HEK293T (cell line): ENCODE measurements around the gene SCAANT1.
A peak's percentile ranks its signal among the peaks of the same experiment; 100 is the strongest.

Experiments
- CTCF ChIA-PET: fragments of 350-600 bp; formaldehyde crosslinking; extraction: SDS; loops from one replicate; lab custom pipeline; 2021; ENCODE audit warnings: antibody characterized with exemption, inconsistent platforms; lab: Yijun Ruan, JAX
- POLR2A ChIA-PET: fragments of 350-600 bp; formaldehyde crosslinking; extraction: SDS; loops from one replicate; lab custom pipeline; 2020; ENCODE audit warnings: antibody characterized with exemption, inconsistent platforms; lab: Yijun Ruan, JAX
- DNase-seq: peaks from one replicate; pipeline ENCODE4 v3.0.0; 2012; ENCODE audit warnings: mixed read lengths; ENCODE audit errors: extremely low spot score
- ARNT ChIP-seq: fragments of 450-650 bp; IDR thresholded peaks from 2 replicates; pipeline ENCODE4 v1.6.1; 2017; ENCODE audit warnings: mild to moderate bottlenecking
- BHLHE40 ChIP-seq: fragments of 450-650 bp; IDR thresholded peaks from 2 replicates; pipeline ENCODE4 v1.6.1; 2016; ENCODE audit warnings: mild to moderate bottlenecking, moderate library complexity, borderline replicate concordance
- CTBP1 ChIP-seq: fragments of 450-650 bp; IDR thresholded peaks from 2 replicates; pipeline ENCODE4 v1.6.1; 2016; ENCODE audit warnings: borderline replicate concordance
- ELF4 ChIP-seq: fragments of 450-650 bp; IDR thresholded peaks from 2 replicates; pipeline ENCODE4 v1.6.1; 2017; ENCODE audit warnings: antibody characterized with exemption
- FOXA1 ChIP-seq: fragments of 450-650 bp; IDR thresholded peaks from 2 replicates; pipeline ENCODE4 v1.6.1; 2016; ENCODE audit warnings: mild to moderate bottlenecking
- FOXK2 ChIP-seq: fragments of 450-650 bp; IDR thresholded peaks from 2 replicates; pipeline ENCODE4 v1.6.1; 2016; ENCODE audit warnings: mild to moderate bottlenecking
- FOXM1 ChIP-seq: fragments of 450-650 bp; IDR thresholded peaks from 2 replicates; pipeline ENCODE4 v1.6.1; 2017; ENCODE audit warnings: mild to moderate bottlenecking, borderline replicate concordance
- HDGF ChIP-seq: fragments of 450-650 bp; IDR thresholded peaks from 2 replicates; pipeline ENCODE4 v1.6.1; 2017; ENCODE audit warnings: antibody characterized with exemption, borderline replicate concordance
- L3MBTL2 ChIP-seq: fragments of 450-650 bp; conservative IDR thresholded peaks from 2 replicates; pipeline ENCODE4 v1.6.1; 2016; ENCODE audit warnings: mild to moderate bottlenecking
- LEF1 ChIP-seq: fragments of 450-650 bp; IDR thresholded peaks from 2 replicates; pipeline ENCODE4 v1.6.1; 2017; ENCODE audit warnings: mild to moderate bottlenecking, borderline replicate concordance
- NFRKB ChIP-seq: fragments of 450-650 bp; IDR thresholded peaks from 2 replicates; pipeline ENCODE4 v1.6.1; 2016; ENCODE audit warnings: mild to moderate bottlenecking, moderate library complexity
- SP1 ChIP-seq: fragments of 450-650 bp; IDR thresholded peaks from 2 replicates; pipeline ENCODE4 v1.6.1; 2017
- SUZ12 ChIP-seq: fragments of 450-650 bp; IDR thresholded peaks from 2 replicates; pipeline ENCODE4 v1.6.1; 2016; ENCODE audit warnings: mild to moderate bottlenecking
- TARDBP ChIP-seq: fragments of 450-650 bp; IDR thresholded peaks from 2 replicates; pipeline ENCODE4 v1.6.1; 2016
- ZNF384 ChIP-seq: fragments of 450-650 bp; IDR thresholded peaks from 2 replicates; pipeline ENCODE4 v1.6.1; 2016
- TF ChIP-seq, protein P1 (sequence below): fragments of 450-650 bp; IDR thresholded peaks from 2 replicates; pipeline ENCODE4 v1.6.1; 2016

SCAANT1 gene

DNA sequence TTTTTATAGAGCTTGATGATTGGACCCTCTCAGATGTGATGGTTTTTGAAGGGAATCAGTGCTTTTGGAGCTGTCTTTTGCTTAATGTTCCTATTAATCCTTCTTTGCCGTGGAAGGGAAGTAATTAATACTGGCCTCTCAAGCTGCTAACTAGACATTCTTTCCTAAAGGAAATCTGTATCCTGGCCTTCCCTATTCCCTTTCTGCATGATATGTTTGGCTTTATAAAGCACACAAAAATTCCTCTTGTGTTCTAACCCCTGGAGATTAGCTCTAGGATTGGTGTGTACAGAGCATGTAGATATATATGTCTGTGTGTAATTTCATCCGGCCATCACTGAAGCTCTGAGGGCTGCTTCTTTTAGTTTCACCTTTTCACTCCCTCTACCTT lies 41.6 kb downstream of the SCAANT1 start:
- DNase-seq: no peak
- CTCF ChIA-PET: no interaction called here
- POLR2A ChIA-PET: interaction anchor here (1.6 kb wide), 1 partner anchor 41 kb away, joined by 5 read pairs; the partner anchor contains the start of gene SCAANT1
- TF ChIP-seq TARDBP (no peak), ELF4 (no peak), FOXA1 (no peak)

DNA sequence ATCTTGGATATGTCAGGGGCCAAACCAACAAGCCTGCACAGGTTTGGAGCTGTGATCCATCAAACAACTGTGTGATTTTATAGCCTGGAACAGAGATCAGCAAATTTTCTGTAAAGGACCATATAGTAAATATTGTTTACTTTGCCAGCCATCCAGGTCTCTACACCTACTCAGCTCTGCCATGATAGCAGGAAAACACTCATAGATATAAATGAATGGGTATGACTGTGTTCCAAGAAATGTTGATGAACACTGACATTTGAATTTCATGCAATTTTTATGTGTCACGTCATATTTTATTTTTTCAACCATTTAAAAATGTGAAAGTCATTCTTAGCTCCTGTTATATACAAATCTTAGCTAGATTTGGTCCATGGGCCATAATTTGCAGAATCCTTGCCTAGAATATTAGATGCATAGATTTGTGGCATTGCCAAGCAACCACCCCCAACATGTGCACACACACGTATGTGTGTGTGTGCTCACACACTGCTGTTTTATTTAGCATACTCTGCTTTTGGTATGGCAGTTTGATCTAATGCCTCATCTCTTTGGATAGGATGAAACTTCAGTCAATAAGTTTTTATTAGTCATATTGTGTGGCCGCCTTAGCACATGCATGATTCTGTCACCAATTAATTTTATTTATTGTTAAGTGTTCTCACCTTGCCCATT lies 42.1 kb downstream of the SCAANT1 start:
- CTCF ChIA-PET: no interaction called here
- TF ChIP-seq BHLHE40 (no peak), SP1 (no peak), CTBP1 (no peak), ELF4 (no peak), NFRKB (no peak), FOXA1 (no peak), LEF1 (no peak), ARNT (no peak), TARDBP (no peak), HDGF (no peak), FOXM1 (no peak), SUZ12 (no peak)
- TF ChIP-seq, protein P1, sequence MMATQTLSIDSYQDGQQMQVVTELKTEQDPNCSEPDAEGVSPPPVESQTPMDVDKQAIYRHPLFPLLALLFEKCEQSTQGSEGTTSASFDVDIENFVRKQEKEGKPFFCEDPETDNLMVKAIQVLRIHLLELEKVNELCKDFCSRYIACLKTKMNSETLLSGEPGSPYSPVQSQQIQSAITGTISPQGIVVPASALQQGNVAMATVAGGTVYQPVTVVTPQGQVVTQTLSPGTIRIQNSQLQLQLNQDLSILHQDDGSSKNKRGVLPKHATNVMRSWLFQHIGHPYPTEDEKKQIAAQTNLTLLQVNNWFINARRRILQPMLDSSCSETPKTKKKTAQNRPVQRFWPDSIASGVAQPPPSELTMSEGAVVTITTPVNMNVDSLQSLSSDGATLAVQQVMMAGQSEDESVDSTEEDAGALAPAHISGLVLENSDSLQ: no peak
- POLR2A ChIA-PET: interaction anchor here (1.6 kb wide), 1 partner anchor 42 kb away, joined by 5 read pairs; the partner anchor contains the start of gene SCAANT1
- no peak for DNase-seq

DNA sequence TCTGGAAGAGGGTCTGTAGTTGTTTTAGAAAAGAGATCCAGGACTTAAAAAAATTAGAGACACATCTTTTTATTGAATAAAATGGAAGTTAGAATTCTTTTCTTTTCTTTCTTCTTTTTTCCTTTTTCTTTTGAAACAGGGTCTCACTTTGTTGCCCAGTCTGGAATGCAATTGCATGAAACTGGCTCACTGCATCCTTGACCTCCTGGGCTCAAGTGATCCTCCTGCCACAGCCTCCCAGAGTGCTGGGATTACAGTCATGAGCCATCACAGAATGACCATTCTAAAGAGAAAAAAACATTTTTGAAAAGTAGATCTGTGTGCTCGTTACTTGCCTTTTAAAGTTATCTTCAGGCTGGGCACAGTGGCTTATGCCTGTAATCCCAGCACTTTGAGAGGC lies 45.0 kb downstream of the SCAANT1 start:
- POLR2A ChIA-PET: no interaction called here
- DNase-seq: no peak
- TF ChIP-seq L3MBTL2 (no peak), FOXK2 (no peak), CTBP1 (no peak), HDGF (no peak), FOXM1 (no peak), SUZ12 (no peak), LEF1 (no peak), FOXA1 (no peak), ELF4 (no peak), ZNF384 (no peak), ARNT (no peak), NFRKB (no peak), TARDBP (no peak), BHLHE40 (no peak), SP1 (no peak)
- TF ChIP-seq, protein P1: no peak
- CTCF ChIA-PET: no interaction called here

DNA sequence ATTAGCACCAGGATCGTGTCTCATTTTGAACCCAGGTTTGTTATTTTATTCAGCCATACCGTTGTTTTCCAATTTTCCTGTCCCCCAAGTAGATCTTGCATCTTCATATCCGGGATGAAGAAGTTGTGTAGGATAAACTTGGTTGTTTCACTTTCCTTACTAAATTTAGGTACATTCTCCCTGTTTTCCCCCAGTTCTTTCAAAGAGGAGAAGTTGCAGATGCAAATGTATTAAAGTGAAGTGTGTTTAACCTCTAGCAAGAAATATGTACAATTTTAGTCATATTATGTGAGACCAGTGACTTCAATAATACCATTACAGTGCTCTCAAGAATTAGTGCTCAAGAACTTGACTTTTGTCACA lies 47.2 kb downstream of the SCAANT1 start:
- CTCF ChIA-PET: no interaction called here
- TF ChIP-seq, protein P1: no peak
- TF ChIP-seq ELF4 (no peak), ZNF384 (no peak), TARDBP (no peak), SUZ12 (no peak), CTBP1 (no peak), ARNT (no peak), NFRKB (no peak)
- DNase-seq: no peak
- POLR2A ChIA-PET: no interaction called here

DNA sequence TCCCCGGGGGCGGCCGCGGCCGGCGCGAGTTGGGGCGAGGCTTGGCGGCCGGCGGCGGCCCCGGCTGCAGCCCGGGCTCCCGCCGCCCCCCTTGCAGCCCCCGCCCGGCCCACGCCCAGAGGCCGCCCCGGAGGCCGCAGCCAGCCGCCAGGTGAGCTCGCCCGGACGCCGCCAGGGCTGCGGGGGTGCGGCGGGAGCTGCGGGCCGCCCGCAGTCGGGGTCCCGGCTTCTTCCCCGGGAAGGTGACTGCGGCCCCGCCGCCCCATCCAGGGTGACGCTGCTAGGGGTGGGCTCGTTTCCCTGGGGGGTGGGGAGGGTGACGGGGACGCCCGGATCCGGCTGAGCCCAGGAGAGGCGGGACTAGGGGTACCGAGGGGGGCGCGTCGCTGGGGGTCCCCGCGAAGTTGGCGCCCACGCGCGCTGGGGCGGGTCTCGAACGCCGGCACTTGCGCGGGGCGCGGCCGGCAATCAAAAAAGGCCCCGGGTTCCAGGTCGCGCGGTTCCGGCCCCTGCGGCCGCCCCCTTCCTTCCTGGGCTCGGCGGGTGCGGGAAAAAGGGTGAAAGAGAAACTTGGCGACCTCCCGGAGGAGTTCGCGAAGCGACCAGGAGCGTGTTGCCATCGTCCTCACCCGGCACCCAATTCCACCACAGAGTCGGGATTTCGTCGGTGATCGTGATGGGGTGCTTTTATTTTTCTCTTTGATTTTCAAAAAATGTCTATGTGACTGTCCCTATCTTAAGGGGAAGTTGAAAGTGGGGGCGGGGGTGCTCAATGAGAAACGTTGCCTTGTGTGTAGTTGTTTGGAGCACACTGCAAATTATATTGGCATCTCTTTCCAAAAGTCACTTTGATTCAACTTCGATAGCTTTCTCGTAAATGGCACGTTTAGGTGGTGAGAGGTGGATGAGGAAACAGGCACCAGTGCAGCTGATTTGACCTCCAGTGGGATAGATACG lies 47.9 kb downstream of the SCAANT1 start:
- ChIA-PET POLR2A (interaction anchor here (1.0 to 1.4 kb wide), 4 partner anchors 10 to 50 kb away, joined by 3 to 8 read pairs (median 4); no protein-coding TSS in a partner anchor), CTCF (no interaction called here)
- TF ChIP-seq FOXK2: no peak
- no peak for TF ChIP-seq FOXA1
- no peak for TF ChIP-seq SP1
- no peak for TF ChIP-seq ARNT
- no peak for TF ChIP-seq CTBP1
- TF ChIP-seq NFRKB: no peak
- DNase-seq: peak; percentile 61
